GM23338 (cell line): ENCODE measurements around the gene PRDM4. TPM values are rescaled to one million over a fixed set of nuclear protein-coding genes. Genes with fewer than 3 reads are reported as not detected.
A peak's percentile ranks its signal among the peaks of the same experiment; 100 is the strongest.

ENCODE experiments used
- ATAC-seq: fragments of 200-7000 bp; cut with Tn5 transposase; 3 replicates; pipeline ENCODE4 v1.9.1; 2020
- DNase-seq: peaks from one replicate; pipeline ENCODE4 v3.0.0-alpha.2; 2015; ENCODE audit warnings: low spot score
- H2AFZ ChIP-seq: fragments of 200-600 bp; sonication (generic); 2 replicates; pipeline ENCODE4 v1.8.0; 2016; ENCODE audit warnings: antibody characterized with exemption, mild to moderate bottlenecking, moderate library complexity
- H3F3A ChIP-seq: fragments of 200-600 bp; sonication (generic); replicated peaks from 2 replicates; pipeline ENCODE4 v1.8.0; 2017; ENCODE audit warnings: antibody characterized with exemption, mixed run types, low read depth
- H3K27ac ChIP-seq: fragments of 200-600 bp; sonication (generic); 2 replicates; pipeline ENCODE4 v1.6.1; 2016; ENCODE audit warnings: low read depth
- H3K27me3 ChIP-seq: fragments of 200-600 bp; sonication (generic); 2 replicates; pipeline ENCODE4 v1.8.0; 2016; ENCODE audit warnings: mild to moderate bottlenecking, mixed run types, moderate library complexity; ENCODE audit not compliant: insufficient read depth
- H3K36me3 ChIP-seq: fragments of 200-600 bp; sonication (generic); 2 replicates; pipeline ENCODE4 v1.8.0; 2016; ENCODE audit warnings: mild to moderate bottlenecking; ENCODE audit not compliant: insufficient read depth
- H3K4me1 ChIP-seq: fragments of 200-600 bp; sonication (generic); 2 replicates; pipeline ENCODE4 v1.8.0; 2016; ENCODE audit warnings: mild to moderate bottlenecking, moderate library complexity; ENCODE audit not compliant: insufficient read depth
- H3K4me2 ChIP-seq: fragments of 200-600 bp; sonication (generic); 2 replicates; pipeline ENCODE4 v1.7.1; 2017; ENCODE audit warnings: mixed run types
- H3K4me3 ChIP-seq: fragments of 200-600 bp; sonication (generic); 2 replicates; pipeline ENCODE4 v1.6.1; 2016; ENCODE audit warnings: mixed run types
- H3K79me2 ChIP-seq: fragments of 200-600 bp; sonication (generic); replicated peaks from 2 replicates; pipeline ENCODE4 v1.8.0; 2017; ENCODE audit warnings: mild to moderate bottlenecking; ENCODE audit not compliant: insufficient read depth
- H3K9me2 ChIP-seq: fragments of 200-600 bp; sonication (generic); 2 replicates; pipeline ENCODE4 v1.8.0; 2017; ENCODE audit not compliant: insufficient read depth
- H4K20me1 ChIP-seq: fragments of 200-600 bp; sonication (generic); replicated peaks from 2 replicates; pipeline ENCODE4 v1.8.0; 2017; ENCODE audit warnings: mild to moderate bottlenecking; ENCODE audit not compliant: insufficient read depth
- H3K27ac Mint-ChIP-seq: 2 replicates; pipeline ENCODE4 v1.8.0; 2020; ENCODE audit warnings: inconsistent platforms, mild to moderate bottlenecking, moderate library complexity, mixed read lengths
- H3K27me3 Mint-ChIP-seq: 3 replicates; pipeline ENCODE4 v1.8.0; 2022; ENCODE audit warnings: low read depth, mild to moderate bottlenecking, moderate library complexity, mixed read lengths, inconsistent platforms; ENCODE audit not compliant: insufficient read depth, poor library complexity
- H3K36me3 Mint-ChIP-seq: 3 replicates; pipeline ENCODE4 v1.8.0; 2021; ENCODE audit warnings: low read depth, mild to moderate bottlenecking, inconsistent platforms, moderate library complexity, mixed read lengths
- H3K4me1 Mint-ChIP-seq: 3 replicates; pipeline ENCODE4 v1.8.0; 2020; ENCODE audit warnings: mild to moderate bottlenecking, inconsistent platforms, mixed read lengths
- H3K4me3 Mint-ChIP-seq: 3 replicates; pipeline ENCODE4 v1.8.0; 2021; ENCODE audit warnings: moderate library complexity, mild to moderate bottlenecking, inconsistent platforms, mixed read lengths
- H3K9me3 Mint-ChIP-seq: 3 replicates; pipeline ENCODE4 v1.8.0; 2020; ENCODE audit warnings: moderate library complexity, mild to moderate bottlenecking, inconsistent platforms, mixed read lengths
- JUNB ChIP-seq: IDR thresholded peaks from one replicate; pipeline ENCODE4 v1.6.1; 2016; ENCODE audit warnings: antibody characterized with exemption; ENCODE audit not compliant: unreplicated experiment
- ZNF331 ChIP-seq: fragments of 250-450 bp; sonication (Bioruptor Pico); IDR thresholded peaks from 2 replicates; pipeline ENCODE4 v1.5.0; 2020; ENCODE audit warnings: low read depth, mild to moderate bottlenecking, moderate library complexity
- polyA plus RNA-seq: library from polyadenylated mRNA; unstranded; fragments of >200 nt; fragmentation: Nextera tagmentation; extraction: Ambion mirVana; gene quantifications from 2 replicates; pipeline ENCODE4 v1.2.1, GENCODE V29; 2016
- total RNA-seq: library from RNA; depleted of rRNA; stranded (reverse); fragments of >200 nt; shearing (Covaris generic); gene quantifications from 2 replicates; pipeline ENCODE4 v1.2.3, GENCODE V29; 2014
- TF ChIP-seq, protein P1 (sequence below), 2 experiments: fragments of 200-600 bp in 1 of 2; sonication (generic) in 1 of 2; conservative IDR thresholded peaks; 2 replicates each; pipeline versions ENCODE4 v1.5.1 to v1.6.1; 2016 to 2017; ENCODE audit warnings: antibody characterized with exemption in 2 of 2, low read depth in 2 of 2, mild to moderate bottlenecking in 2 of 2, moderate library complexity in 1 of 2
- TF ChIP-seq, protein P2 (sequence below): fragments of 250-450 bp; sonication (Bioruptor Pico); IDR thresholded peaks from 2 replicates; pipeline ENCODE4 v1.5.0; 2020; ENCODE audit warnings: mild to moderate bottlenecking, moderate library complexity

PRDM4 gene
- total and polyA plus RNA-seq, 2 experiments from 2014 or later = 4.9 to 17.1 TPM

DNA sequence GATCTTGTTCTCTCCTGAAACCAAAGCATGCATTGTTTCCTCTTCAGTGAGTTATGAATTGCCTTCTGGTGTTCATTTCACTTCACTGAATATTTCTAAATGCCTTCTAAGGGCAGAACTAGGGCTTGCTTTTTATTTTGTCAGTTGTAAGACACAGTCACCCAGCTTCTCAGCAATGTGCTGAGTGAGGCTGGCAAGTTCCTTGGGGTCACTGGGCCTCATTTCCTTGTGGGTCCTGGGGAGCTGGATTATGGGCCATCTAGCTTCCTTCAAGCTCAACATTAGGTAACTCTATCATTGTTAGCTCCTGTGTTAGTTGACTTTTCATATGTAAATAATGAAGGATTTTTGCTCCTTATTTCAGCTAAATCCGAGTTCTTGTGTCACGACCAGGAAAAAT lies 27.3 kb upstream of the PRDM4 start:
- peaks cover 1% of the 10 kb centered on the region for H3K27me3 Mint-ChIP-seq

More for the DNA sequence above, 27.3 kb upstream of the PRDM4 start:
- ATAC-seq (no peak), DNase-seq (no peak)
- H3K27me3 ChIP-seq = no peaks in the 10 kb centered on the region
- Mint-ChIP-seq H3K4me1 (peaks cover 7% of the 10 kb centered on the region; the same call in 1 of the 3 replicates), H3K4me3 (no peak overlapping the region), H3K27ac (no peak overlapping the region), H3K36me3 (peaks cover 8% of the 10 kb centered on the region; the same call in 1 of the 3 replicates), H3K9me3 (peaks cover 26% of the 10 kb centered on the region)
- no peak overlapping the region for H3K4me2 ChIP-seq
- no peaks in the 10 kb centered on the region for H3K36me3 ChIP-seq
- no peak overlapping the region for H3K4me3 ChIP-seq
- H3F3A ChIP-seq = no peaks in the 10 kb centered on the region
- no peaks in the 10 kb centered on the region for H4K20me1 ChIP-seq
- no peak overlapping the region for H3K27ac ChIP-seq
- peaks cover 15% of the 10 kb centered on the region for H3K9me2 ChIP-seq
- no peaks in the 10 kb centered on the region for H3K79me2 ChIP-seq
- TF ChIP-seq, protein P1, sequence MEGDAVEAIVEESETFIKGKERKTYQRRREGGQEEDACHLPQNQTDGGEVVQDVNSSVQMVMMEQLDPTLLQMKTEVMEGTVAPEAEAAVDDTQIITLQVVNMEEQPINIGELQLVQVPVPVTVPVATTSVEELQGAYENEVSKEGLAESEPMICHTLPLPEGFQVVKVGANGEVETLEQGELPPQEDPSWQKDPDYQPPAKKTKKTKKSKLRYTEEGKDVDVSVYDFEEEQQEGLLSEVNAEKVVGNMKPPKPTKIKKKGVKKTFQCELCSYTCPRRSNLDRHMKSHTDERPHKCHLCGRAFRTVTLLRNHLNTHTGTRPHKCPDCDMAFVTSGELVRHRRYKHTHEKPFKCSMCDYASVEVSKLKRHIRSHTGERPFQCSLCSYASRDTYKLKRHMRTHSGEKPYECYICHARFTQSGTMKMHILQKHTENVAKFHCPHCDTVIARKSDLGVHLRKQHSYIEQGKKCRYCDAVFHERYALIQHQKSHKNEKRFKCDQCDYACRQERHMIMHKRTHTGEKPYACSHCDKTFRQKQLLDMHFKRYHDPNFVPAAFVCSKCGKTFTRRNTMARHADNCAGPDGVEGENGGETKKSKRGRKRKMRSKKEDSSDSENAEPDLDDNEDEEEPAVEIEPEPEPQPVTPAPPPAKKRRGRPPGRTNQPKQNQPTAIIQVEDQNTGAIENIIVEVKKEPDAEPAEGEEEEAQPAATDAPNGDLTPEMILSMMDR (conservative IDR thresholded peaks at IDR 0.05; ENCODE audit: low read depth in 2 of 2) = no peak
- no peak for TF ChIP-seq ZNF331 (CRISPR knock-in tag)
- TF ChIP-seq, protein P2, sequence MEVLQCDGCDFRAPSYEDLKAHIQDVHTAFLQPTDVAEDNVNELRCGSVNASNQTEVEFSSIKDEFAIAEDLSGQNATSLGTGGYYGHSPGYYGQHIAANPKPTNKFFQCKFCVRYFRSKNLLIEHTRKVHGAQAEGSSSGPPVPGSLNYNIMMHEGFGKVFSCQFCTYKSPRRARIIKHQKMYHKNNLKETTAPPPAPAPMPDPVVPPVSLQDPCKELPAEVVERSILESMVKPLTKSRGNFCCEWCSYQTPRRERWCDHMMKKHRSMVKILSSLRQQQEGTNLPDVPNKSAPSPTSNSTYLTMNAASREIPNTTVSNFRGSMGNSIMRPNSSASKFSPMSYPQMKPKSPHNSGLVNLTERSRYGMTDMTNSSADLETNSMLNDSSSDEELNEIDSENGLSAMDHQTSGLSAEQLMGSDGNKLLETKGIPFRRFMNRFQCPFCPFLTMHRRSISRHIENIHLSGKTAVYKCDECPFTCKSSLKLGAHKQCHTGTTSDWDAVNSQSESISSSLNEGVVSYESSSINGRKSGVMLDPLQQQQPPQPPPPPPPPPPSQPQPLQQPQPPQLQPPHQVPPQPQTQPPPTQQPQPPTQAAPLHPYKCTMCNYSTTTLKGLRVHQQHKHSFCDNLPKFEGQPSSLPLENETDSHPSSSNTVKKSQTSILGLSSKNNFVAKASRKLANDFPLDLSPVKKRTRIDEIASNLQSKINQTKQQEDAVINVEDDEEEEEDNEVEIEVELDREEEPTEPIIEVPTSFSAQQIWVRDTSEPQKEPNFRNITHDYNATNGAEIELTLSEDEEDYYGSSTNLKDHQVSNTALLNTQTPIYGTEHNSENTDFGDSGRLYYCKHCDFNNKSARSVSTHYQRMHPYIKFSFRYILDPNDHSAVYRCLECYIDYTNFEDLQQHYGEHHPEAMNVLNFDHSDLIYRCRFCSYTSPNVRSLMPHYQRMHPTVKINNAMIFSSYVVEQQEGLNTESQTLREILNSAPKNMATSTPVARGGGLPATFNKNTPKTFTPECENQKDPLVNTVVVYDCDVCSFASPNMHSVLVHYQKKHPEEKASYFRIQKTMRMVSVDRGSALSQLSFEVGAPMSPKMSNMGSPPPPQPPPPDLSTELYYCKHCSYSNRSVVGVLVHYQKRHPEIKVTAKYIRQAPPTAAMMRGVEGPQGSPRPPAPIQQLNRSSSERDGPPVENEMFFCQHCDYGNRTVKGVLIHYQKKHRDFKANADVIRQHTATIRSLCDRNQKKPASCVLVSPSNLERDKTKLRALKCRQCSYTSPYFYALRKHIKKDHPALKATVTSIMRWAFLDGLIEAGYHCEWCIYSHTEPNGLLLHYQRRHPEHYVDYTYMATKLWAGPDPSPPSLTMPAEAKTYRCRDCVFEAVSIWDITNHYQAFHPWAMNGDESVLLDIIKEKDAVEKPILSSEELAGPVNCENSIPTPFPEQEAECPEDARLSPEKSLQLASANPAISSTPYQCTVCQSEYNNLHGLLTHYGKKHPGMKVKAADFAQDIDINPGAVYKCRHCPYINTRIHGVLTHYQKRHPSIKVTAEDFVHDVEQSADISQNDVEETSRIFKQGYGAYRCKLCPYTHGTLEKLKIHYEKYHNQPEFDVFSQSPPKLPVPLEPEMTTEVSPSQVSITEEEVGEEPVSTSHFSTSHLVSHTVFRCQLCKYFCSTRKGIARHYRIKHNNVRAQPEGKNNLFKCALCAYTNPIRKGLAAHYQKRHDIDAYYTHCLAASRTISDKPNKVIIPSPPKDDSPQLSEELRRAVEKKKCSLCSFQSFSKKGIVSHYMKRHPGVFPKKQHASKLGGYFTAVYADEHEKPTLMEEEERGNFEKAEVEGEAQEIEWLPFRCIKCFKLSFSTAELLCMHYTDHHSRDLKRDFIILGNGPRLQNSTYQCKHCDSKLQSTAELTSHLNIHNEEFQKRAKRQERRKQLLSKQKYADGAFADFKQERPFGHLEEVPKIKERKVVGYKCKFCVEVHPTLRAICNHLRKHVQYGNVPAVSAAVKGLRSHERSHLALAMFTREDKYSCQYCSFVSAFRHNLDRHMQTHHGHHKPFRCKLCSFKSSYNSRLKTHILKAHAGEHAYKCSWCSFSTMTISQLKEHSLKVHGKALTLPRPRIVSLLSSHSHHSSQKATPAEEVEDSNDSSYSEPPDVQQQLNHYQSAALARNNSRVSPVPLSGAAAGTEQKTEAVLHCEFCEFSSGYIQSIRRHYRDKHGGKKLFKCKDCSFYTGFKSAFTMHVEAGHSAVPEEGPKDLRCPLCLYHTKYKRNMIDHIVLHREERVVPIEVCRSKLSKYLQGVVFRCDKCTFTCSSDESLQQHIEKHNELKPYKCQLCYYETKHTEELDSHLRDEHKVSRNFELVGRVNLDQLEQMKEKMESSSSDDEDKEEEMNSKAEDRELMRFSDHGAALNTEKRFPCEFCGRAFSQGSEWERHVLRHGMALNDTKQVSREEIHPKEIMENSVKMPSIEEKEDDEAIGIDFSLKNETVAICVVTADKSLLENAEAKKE (CRISPR knock-in tag) = no peak
- no peak for TF ChIP-seq JUNB
- peaks cover 8% of the 10 kb centered on the region for H3K4me1 ChIP-seq
- peak overlapping the region; percentile 94 for H2AFZ ChIP-seq
